ENCODE data around the gene PTGES3. TPM values are rescaled to one million over a fixed set of nuclear protein-coding genes. Genes with fewer than 3 reads are reported as not detected.

PTGES3 gene
- total RNA-seq, 1 donor from 2014 or later = 298 TPM

DNA sequence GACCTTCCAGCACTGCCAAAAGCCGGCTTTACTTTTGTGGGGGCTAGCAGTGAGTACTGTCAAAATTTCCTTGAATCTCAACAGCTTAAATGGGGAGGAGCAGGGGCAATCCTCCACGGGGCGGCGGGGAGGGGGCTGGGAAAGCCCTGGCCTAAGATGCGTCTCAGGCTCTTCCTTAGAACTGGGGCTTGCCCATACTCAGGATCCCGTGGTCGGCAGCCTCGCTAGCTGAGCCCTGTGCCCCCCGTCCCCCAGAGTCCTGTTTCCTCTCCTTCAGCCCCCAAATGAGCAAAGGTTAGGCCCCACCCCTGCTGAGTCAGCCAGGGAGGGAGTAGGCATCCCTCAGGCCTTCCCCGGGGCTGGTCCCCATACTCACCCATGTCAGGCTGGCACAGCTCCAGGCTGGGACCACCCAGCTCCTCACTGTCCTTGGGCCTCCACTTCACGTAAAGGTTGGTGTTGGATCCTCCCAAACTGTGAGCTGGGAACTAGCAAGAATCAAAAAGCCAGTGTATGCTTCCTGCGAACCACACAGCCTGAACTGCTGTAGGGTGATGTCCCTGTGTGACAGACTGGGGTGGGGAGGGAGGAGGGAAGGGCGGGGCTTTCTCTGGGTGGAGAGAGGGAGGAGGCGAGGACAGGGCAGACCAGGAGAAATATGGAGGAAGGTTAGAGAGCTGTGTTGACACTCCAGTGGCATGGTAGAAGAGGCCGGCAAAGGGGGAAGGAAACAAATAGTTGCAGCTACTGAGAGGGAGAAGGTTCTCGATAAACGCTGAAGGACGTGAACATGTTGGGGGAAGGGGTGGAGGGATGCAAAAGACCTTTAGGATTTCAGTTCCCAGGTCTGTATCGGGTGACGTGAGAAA lies 52.0 kb downstream of the PTGES3 start:
- H3K27ac Mint-ChIP-seq = peak overlapping the region; percentile 76
- no peaks in the 10 kb centered on the region for H3K9me3 Mint-ChIP-seq
- peaks cover 43% of the 10 kb centered on the region for H3K79me2 ChIP-seq (ENCODE audit: low read depth)
- TF ChIP-seq, protein P1, sequence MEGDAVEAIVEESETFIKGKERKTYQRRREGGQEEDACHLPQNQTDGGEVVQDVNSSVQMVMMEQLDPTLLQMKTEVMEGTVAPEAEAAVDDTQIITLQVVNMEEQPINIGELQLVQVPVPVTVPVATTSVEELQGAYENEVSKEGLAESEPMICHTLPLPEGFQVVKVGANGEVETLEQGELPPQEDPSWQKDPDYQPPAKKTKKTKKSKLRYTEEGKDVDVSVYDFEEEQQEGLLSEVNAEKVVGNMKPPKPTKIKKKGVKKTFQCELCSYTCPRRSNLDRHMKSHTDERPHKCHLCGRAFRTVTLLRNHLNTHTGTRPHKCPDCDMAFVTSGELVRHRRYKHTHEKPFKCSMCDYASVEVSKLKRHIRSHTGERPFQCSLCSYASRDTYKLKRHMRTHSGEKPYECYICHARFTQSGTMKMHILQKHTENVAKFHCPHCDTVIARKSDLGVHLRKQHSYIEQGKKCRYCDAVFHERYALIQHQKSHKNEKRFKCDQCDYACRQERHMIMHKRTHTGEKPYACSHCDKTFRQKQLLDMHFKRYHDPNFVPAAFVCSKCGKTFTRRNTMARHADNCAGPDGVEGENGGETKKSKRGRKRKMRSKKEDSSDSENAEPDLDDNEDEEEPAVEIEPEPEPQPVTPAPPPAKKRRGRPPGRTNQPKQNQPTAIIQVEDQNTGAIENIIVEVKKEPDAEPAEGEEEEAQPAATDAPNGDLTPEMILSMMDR (IDR thresholded peaks at IDR 0.05) = no peak
- TF ChIP-seq EZH2phosphoT487 (IDR thresholded peaks at IDR 0.05) (no peak), EZH2 (IDR thresholded peaks at IDR 0.05) (no peak)
- H3K4me3 ChIP-seq = peak overlapping the region; percentile 88
- H3F3A ChIP-seq (ENCODE audit: low read depth) = peaks cover 88% of the 10 kb centered on the region
- H3K4me3 Mint-ChIP-seq = peak overlapping the region; percentile 99
- H3K36me3 ChIP-seq = no peaks in the 10 kb centered on the region
- peaks cover 64% of the 10 kb centered on the region for H3K4me1 Mint-ChIP-seq
- H3K27ac ChIP-seq = peak overlapping the region; percentile 53
- peaks cover 8% of the 10 kb centered on the region for H3K27me3 Mint-ChIP-seq (ENCODE audit: insufficient read depth, low read depth)
- H3K4me1 ChIP-seq = peaks cover 32% of the 10 kb centered on the region
- H3K36me3 Mint-ChIP-seq = peaks cover 23% of the 10 kb centered on the region
- peaks cover 23% of the 10 kb centered on the region for H4K20me1 ChIP-seq (ENCODE audit: low read depth)
- H3K4me2 ChIP-seq = peak overlapping the region; percentile 88
- H3K9ac ChIP-seq = no peak overlapping the region
- no peaks in the 10 kb centered on the region for H3K27me3 ChIP-seq
- H2AFZ ChIP-seq (replicated peaks) = no peak overlapping the region
- peak; percentile 79 for DNase-seq (ENCODE audit: low spot score)
- no peaks in the 10 kb centered on the region for H3K9me3 ChIP-seq (ENCODE audit: low read depth)

DNA sequence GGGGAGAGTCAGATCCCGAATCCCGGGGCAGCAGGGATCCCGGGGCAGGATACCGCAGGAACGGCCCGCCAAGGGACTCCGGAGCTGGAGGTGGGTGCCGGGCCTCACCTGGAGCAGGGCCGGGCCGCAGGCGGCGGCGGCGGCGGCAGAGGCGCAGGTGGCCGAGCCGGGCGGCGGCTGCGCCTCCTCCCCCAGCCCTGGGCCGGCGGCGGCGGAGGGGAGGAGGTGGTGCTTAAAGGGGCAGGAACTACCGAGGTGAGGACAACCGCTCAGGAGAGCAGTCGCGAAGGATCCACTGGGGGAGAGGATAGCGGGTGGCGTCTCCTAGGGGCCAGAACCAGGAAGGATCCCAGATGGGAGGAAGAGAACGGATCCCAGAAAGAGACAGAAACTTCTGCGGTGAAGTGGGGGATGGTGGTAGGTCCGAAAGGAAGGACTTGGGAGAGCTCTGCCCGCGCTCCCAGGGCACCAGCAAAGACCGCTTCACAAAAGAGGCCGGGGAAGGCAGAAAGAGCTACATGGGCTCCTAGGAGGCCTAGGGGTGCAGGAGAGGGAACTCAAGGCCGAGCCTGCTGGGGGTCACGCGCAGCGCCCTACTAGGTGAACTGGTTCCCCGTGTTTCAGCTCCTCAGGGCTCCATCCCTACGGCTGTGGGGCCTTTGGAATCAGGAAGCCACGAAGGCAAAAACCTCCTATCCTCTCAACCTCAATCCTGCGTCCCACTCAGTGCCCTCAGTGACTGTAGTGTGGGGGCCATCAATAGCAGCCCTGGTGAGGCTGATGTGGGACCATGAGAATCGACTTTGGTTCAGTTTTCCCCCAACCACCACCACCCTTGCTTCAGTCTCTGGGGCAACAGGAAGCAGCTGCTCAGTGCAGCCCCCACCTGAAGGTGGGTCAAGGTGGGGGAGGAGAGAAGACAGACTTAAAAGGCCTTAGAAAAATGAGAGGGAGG lies 53.0 kb downstream of the PTGES3 start:
- Histone ChIP-seq H3K4me1 (peaks cover 35% of the 10 kb centered on the region), H4K20me1 (ENCODE audit: low read depth) (peaks cover 23% of the 10 kb centered on the region), H3K27ac (peak overlapping the region; percentile 76), H3K4me3 (peak overlapping the region; percentile 88), H3K27me3 (no peaks in the 10 kb centered on the region), H3K79me2 (ENCODE audit: low read depth) (peaks cover 45% of the 10 kb centered on the region), H3K9ac (peak overlapping the region; percentile 36), H3K9me3 (ENCODE audit: low read depth) (no peaks in the 10 kb centered on the region), H3K36me3 (no peaks in the 10 kb centered on the region), H3F3A (ENCODE audit: low read depth) (peaks cover 85% of the 10 kb centered on the region), H3K4me2 (peak overlapping the region; percentile 88), H2AFZ (replicated peaks) (peak overlapping the region; percentile 5)
- peak overlapping the region; percentile 94 for H3K27ac Mint-ChIP-seq
- H3K4me3 Mint-ChIP-seq = peak overlapping the region; percentile 99
- peaks cover 8% of the 10 kb centered on the region for H3K27me3 Mint-ChIP-seq (ENCODE audit: insufficient read depth, low read depth)
- H3K9me3 Mint-ChIP-seq = no peaks in the 10 kb centered on the region
- peaks cover 20% of the 10 kb centered on the region for H3K36me3 Mint-ChIP-seq
- DNase-seq (ENCODE audit: low spot score) = peak; percentile 86
- peaks cover 72% of the 10 kb centered on the region for H3K4me1 Mint-ChIP-seq
- TF ChIP-seq EZH2phosphoT487 (IDR thresholded peaks at IDR 0.05) (no peak), EZH2 (IDR thresholded peaks at IDR 0.05) (no peak)
- TF ChIP-seq, protein P1 (IDR thresholded peaks at IDR 0.05) = peak; percentile 52

DNA sequence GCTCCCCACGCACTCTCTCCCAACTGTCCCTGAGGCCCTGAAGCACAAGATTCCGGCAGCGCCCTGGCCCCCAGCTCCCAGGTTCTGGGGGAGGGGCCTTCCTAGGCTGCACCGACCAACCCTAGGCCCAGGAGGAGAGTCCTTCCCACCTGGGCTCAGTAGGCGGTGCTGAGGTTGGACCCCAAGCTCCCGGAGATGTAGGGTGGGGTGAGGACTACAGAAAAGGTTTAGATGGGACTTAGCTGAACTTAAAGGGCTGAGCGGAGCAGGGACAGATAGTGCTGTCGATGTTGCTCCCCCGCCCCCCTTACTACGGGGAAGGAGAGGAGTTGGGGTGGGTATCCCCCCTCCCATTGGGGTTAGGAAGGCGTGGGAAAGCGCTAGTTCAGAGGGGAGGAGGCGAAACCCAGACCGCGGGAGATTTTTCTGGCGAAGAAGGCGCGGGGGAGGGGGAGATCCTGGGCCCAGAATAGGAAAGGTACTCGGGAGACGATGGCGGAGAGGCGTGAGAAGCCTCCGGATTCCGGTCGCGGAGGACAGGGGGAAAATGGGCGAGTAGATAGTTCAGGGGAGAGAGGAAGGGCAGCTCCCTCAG lies 53.7 kb downstream of the PTGES3 start:
- Histone ChIP-seq H2AFZ (replicated peaks) (peak overlapping the region; percentile 5), H3K79me2 (ENCODE audit: low read depth) (peaks cover 53% of the 10 kb centered on the region), H3K9ac (peak overlapping the region; percentile 36), H3K9me3 (ENCODE audit: low read depth) (no peaks in the 10 kb centered on the region), H4K20me1 (ENCODE audit: low read depth) (peaks cover 28% of the 10 kb centered on the region), H3K27me3 (no peaks in the 10 kb centered on the region), H3K4me2 (peak overlapping the region; percentile 88), H3F3A (ENCODE audit: low read depth) (peaks cover 80% of the 10 kb centered on the region), H3K27ac (peak overlapping the region; percentile 76), H3K4me3 (peak overlapping the region; percentile 88), H3K4me1 (peaks cover 35% of the 10 kb centered on the region), H3K36me3 (no peaks in the 10 kb centered on the region)
- no peak for TF ChIP-seq EZH2phosphoT487 (IDR thresholded peaks at IDR 0.05)
- no peak for TF ChIP-seq EZH2 (IDR thresholded peaks at IDR 0.05)
- TF ChIP-seq, protein P1 (IDR thresholded peaks at IDR 0.05) = no peak
- Mint-ChIP-seq H3K36me3 (peaks cover 14% of the 10 kb centered on the region), H3K27me3 (ENCODE audit: insufficient read depth, low read depth) (peaks cover 4% of the 10 kb centered on the region), H3K4me1 (peaks cover 73% of the 10 kb centered on the region), H3K9me3 (no peaks in the 10 kb centered on the region), H3K4me3 (peak overlapping the region; percentile 99), H3K27ac (peak overlapping the region; percentile 94)
- DNase-seq (ENCODE audit: low spot score) = peak; percentile 77
